GM18508 (cell line): Measurements from ENCODE around the gene ZNF385C.

Source experiments
- ATAC-seq: cut with Tn5 transposase; IDR thresholded peaks from one replicate; pipeline ENCODE4 v1.9.1; 2021; ENCODE audit warnings: moderate number of reproducible peaks; ENCODE audit not compliant: insufficient read depth, unreplicated experiment

ZNF385C gene

DNA sequence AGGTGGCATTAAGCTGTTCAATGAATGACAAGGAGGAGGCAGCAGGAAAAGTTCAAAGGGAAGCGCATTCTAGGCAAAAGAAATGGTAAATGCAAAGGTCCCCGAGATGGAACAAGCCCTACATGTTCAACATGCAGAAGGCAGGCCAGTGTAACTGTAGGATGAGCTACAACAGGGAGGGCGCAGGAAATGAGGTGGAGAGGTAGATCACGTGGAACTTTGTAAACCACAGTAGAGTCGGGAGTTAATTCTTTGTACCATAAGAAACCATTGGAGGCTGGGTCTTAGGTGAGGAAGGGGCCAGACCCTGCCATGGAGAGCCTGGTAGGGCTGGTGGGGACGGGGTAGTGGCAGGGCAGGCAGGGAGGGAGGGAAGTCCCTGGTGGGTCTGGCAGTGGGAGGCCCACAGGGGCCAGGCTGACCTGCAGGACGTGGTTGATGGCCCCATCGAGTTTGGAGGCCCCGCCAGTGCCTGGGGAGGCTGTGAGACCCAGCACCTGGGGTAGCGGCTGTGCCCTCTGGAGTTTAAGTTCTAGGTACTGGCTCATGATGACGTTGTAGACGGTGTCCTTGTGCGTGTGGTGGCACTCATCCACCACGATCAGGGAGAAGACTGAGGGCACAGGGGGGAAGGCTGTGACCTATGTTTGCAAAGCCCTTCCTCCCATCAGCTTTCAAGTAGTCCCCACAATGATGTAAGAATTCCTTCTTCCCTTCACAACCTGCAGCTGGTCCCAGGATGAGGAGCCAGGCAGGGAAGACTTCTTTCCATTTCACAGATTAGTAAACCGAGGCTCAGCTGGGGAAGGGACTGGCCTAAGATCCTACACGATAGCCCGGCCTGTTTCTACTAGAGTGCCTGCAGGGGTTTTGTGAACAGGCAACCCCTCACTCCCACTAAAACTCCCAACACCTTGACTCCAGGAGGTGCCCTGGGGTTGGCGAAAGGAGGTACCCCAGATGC lies 12.3 kb upstream of the ZNF385C start:
- no peak for ATAC-seq

DNA sequence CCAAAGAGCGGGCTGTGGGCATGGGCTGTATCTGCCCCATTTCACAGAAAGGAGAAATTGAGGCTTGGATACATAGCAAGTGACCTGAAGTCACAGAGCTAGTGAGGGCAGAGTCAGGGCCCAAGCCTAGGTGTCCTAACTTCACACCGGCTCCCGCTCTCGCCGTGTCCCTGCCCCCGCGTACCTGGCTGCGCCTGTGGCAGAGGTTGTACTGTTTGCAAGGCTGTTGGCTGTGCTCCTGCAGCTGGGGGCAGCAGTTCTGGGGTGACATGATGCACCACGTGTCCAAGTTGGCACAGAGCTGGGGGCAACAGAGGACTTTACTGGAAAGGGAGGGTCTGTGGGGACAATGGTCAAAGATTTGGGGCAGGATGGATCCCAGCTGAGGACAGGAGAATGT lies 10.8 kb upstream of the ZNF385C start:
- no peak for ATAC-seq

DNA sequence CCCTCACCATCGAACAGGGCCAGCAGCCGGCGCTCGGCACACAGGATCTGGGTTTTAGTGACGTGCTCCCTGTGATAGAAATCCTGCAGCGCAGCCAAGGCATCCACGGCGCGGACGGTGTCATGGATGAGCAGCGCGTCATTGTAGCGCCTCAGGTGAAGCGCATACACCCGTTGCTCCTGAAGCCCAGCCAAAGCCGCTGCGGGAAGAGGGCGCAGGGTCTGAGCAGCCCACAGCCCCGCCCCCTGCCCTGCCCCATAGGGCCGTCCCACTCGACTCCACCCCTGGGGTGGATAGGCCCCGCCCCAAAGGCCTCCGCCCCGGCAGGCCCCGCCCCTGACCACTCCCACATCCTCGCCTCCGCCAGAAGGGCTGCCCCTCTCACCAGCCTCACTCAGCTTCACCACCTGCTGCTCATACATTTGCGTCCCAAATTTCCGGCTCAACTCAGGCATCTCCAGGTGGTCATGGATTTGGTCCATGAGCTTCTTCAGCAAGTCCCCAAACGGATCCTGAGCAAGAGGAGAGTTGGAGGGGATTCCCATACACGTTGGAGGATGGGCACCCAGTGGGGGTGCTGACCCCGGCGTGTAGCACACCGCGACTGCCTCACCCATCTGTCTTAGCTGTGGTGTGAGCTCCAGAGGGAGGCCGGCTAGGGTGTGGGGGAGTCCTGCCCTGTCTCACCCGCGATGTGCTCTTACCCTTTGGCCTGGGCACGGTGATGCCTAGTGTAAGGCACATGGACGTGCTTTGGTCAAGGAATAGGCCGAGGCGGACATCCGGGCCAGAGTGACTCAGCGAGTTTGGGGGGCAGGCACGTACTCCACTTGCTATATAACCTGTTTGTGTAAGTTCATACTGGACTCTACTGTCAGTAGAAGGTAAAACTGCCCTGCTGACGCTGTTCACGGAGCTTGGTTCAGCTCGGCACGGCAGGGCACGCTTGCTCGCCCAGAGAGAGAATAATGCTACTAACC lies 9.6 kb upstream of the ZNF385C start:
- no peak for ATAC-seq

DNA sequence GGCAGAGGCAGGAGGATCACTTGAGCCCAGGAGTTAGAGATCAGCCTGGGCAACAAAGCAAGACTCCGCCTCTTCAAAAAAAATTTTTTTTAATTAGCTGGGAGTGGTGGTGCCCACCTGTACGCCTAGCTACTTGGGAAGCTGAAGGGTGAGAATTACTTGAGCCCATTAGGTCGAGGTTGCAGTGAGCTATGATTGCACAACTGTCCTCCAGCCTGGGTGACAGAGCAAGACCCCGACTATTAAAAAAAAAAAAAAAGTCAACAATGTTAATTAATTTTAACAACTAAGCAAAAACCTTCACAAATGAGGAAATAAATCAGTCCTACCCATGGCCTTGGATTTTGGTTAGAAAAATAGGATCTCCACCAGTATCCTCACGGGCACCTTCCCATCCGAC lies 8.9 kb upstream of the ZNF385C start:
- ATAC-seq = no peak

DNA sequence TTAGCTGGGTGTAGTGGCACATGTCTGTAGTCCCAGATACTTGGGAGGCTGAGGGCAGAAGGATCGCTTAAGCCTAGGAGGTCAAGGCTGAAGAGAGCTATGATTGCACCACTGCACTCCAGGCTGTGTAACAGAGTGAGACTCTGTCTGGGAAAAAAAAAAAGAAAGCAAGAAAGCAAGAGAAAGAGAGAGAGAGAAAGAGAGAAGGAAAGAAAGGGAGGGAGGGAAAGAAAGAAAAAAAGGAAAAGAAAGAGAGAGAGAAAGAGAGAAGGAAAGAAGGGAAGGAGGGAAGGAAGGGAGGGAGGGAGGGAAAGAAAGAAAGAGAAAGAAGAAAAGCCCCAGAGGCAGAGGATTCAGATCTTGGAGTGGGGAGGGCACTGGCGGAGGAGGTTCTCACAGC lies 7.7 kb upstream of the ZNF385C start:
- no peak for ATAC-seq

DNA sequence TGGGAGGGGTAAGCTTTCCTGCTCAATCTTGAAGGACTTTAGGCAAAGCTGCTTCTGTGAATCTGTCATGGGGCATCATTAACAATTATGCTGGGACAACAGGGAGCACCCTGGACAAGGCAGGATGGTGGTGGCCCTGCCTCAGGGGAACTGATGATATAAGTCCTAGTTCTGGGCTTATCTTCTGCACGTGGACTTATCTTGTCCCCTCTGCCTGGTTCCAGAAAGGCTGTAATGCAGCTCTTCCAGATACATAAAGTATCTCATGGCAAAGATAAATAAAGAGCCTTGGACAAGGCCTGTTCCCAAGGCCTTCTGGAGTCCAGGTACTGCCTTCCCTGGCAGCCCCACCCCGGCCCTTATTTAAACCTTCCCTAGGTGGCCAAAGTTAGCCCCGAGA lies 6.0 kb upstream of the ZNF385C start:
- ATAC-seq = no peak

DNA sequence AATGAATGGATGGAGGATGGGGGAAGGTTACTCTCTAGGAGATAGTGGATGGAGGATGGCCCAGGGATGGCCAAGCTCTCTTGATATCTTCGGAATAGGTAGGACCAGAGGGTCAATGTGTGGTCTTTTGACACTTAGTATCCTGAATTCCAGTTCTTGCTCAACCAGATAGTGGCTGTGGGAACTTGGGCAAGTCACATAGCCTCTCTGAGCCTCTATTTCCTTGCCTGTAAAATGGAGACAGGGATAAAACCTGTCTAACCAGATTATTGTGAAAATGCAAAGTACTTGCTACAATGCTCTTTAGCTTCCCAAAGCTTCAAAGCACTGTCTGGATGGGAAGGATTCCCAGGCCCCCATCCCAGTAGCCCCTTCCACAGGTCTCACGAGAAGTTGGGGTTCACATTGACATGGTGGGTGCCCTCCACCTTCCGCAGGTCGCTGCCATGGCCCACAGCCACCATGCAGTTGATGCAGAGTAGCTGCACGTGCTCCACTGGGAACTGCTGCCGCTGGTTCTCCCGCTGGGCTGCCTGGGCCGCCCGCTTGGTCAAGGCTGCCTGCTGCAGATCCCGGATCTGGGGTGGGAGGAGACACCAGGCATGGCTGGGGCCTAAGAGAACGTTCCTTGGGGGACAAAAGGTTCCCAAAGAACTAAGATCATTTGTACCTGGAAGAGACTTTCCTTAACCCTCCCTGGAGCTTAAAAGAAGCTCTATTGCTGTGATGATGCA lies 5.1 kb upstream of the ZNF385C start:
- ATAC-seq = no peak

DNA sequence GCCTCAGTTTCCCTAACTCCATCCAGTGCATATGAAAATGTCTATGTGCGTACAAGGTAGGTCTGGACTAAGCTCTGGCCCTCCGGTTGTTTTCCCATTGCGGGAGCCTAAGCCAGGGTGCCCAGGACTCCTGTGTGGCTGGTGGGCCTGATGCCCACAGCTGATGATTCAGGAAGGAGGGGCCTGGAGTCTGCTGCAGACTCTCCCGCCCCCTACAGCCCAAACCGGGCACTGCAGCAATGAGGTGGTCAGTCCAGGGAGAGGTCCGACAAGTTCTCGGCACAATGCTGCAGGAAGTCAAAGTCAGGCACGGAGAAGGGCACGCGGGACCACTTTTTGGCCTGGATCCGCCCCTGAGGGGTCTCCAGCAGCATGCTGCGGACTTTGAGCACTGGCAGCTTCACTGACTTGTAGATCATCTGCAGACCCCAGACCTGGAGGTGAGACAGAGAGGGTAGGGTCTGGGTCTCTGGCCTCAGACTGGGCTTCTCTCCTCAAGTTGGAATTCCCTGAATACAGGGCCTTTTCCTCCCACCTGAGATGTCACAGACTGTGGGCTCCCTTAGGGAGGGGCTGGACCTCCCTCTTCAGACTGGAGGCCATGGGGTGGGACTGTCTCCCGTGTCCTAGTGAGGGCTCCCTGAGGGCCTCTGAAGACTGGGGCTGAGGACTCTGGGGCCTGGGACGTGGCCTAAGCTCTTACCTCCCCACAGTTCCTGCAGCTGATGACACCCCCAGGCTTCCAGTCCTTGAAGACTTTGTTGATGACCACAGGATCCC lies 3.4 kb upstream of the ZNF385C start:
- ATAC-seq = no peak

DNA sequence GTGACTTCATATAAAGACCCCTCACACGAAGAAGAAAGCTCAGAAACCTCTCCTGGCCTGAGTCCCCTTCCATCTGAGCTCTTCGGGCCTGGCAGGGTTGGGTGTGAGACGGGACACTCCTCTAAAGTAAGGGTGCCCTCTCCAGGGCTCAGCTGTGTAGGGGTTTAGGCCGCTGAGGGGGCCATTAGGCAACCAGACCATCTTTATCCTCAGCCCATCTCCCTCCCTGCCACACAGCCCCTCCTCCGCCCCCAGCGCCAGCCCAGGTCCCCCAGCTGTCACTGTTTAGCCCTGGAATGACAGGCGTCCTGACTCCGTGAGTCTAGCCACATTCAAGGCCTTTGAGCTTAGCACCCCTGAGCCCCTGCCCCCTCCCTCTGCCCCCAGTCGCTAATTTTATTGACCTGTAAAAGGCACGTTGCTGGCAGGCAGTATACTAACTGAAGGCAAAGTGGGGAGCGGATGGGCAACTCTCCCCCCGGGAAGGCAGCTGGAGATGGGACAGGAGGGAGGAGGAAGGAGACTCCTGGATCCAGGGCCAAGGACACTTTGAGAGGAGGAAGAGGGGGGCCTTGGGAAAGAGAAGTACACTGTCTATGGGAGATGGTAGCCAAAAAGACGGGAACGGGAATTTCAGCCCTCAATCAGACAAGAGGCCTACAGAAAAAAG lies 592 bp upstream of the ZNF385C start:
- ATAC-seq = no peak

DNA sequence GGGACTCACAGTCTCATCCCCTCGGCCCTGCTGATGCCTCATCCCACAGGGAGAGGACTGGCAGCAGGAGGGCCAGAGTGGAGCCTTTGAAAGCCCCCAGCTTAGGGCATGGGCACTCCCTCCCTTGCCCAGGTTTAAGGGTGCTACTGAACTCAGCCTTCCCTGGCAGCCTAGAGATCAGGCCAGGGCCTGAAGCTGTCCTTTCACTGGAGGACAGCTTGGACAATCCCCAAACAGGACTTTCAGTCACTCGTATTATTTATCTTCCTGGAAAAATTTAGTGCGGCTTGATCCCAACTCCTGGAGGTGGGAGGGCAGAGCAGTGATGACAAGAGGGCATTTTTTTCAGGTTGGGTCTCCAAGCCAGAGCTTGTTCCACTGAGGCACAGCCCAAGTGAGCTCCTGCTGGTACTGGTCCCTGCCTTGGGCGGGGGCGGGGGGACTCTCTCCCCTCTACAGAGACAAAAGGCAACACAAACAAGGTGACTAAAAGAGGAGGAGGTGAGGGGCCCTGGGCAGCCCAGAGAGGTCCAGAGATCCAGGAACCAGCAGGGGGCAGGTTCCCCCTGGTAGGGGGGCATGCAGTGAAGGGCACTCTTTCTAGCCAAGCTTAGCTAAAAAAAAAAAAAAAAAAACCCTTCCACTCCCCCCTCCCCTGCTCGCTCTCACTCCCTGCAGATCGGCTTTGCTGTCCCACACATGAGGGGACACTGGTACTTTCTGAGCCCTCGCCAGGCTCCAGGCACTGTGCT lies 1.7 kb downstream of the ZNF385C start:
- ATAC-seq = no peak

DNA sequence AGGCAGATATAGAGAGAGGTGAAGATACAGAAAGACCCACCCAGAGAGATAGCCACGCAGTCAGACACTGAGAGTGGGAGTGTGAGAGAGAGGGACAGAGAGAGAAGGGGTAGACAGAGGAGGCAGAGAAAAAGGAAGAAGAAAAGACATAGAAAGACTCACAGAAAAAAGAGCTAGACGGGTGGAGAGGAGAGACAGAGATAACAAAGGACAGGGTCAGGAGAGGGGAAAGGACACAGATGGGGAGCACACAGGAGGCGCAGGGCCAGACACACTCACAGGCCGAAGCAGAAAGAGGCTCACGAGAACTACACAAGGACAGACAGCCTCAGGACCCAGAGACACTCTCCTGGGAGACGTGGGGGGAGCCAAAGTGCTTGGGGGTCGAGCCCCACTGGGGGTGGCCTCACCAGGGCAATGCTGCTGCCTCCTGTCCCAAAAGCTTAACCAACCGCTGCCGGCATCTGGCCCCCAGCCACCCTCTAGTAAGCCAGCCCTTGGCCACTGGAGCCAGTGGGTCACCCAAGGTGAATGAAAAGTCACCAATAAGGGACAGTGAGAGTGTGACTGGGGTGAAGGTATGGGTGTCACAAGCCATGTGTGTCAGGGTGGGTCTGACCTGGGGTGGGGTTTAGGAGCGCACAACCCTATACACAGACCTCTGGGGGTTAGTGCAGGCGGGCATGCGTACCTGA lies 3.8 kb downstream of the ZNF385C start:
- ATAC-seq = no peak

DNA sequence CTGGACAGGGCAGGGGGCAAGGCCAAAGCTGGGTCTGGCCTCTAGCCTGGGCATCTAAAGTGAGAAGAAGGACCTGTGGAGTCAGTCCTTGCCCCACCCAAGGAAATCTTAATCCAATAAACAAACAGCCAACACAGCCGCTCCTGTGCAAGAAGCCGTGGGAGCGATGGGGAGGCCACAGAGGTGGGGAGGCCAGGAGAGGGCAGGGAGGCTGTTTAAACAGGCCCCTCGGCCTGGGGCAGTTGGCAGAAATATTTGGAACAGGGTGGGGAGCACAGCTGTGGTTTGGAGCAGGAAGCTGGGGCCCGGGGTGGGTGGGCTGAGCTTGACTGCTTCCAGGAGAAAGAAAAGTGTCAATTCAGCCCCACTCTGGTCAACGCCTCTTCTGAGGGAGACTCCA lies 5.3 kb downstream of the ZNF385C start:
- ATAC-seq = no peak

DNA sequence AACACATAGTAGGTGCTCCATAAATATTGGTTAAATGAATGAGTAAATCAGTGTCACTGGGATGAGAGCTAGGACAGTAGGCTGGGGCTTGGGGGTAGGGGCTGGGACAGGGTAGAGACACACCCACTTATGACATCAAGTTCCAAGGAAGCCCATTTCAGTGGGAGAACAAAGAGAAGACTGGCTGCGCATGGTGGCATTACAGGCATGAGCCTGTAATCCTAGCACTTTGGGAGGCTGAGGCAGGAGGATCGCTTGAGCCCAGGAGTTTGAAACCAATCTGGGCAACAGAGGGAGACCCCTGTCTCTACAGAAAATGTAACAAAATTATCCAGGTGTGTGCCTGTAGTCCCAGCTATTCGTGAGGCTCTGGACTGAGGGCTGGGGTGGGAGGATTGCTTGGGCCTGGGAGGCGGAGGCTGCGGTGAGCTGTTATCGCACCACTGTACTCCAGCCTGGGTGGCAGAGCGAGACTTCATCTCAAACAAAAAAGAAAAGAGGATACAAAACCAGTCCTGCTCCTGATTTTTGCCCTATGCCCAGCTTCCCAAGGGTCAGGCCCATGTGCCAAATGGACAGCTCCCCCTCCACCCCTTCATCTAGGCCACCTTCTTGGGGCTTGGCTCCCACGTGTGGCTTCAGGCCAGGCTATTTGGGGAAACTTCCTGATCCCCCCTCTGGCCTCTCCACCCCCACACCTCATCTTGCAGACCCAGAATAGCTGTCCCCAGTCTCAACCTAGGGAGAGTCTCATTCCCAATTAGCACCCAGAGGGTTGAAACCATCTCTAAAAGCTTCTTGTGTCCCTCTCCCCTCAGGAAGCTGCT lies 7.1 kb downstream of the ZNF385C start:
- ATAC-seq = no peak

DNA sequence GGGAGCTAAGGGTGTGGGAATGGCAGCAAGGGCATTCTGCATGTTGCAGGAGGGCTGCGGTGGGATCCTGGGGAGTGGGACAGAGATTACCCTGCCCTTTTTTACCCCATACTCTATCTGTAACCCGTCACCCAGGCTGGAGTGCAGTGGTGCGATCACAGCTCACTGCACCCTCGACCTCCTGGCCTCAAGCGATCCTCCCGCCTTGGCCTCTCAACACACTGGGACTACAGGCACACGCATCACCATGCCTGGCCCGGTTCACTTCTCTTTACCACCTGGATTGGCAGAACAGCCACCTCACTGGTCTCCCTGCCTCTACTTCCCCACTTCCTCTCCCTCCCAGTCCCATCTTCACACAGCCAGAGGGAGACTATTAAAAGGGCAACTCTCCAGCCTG lies 9.5 kb downstream of the ZNF385C start:
- no peak for ATAC-seq

DNA sequence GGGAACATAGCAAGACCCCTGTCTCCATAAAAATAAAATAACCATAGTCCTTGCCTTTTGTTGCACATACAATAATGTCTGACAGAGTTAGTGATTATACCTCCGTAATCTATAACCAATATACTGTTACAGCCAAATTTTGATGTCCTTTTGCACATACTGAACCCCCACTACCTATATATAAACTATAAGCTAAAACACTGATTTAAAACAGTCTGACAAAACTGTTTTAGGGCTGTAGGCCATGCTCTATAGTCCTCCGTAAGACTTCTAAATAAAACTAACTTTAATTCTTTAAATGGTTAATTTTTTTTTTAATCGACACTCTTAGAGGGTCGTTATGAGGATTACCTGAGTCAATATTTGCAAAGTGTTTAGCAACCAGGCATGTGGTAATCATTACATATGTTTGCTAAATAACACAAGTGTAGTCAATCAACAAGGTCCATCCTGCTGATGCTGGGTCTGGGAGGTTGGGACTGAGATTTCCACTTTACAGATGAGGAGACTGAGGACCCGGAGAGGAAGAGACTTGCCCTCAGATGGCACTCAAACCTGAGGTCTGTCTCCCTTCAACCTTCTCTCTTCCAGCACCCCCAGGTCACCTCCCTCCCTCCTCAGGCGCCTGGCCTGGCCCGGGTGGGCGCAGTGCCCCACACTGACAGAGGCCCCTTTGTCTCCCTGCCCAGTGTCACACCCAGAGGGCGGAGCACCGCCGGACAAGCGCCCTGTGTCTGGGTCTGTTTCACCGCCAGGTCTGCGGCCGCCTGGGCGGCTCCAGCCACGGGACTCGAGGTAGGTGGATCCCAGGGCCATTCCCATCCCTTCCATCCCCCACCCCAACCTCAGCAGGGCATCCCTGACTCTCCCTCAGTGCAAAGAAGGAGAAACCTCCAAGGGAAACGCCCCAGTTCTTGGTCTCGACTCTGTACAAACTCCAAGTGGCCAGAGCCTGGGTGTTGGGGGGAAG lies 10.3 kb downstream of the ZNF385C start:
- ATAC-seq = no peak
